Inflammatory macrophage (primary cell): ENCODE data around the gene GK.
"Not testable (repeated sequence)": the region's sequence is repeated elsewhere in the genome, so short reads cannot be mapped to it uniquely, and the experiment has no call there.

Experiments used
- DNase-seq, 2 donors: peaks; one replicate each; pipeline ENCODE4 v3.0.0-alpha.2; 2020 to 2022

Gene GK

GRCh38 chrX:30712214-30712613 lies 59.0 kb downstream of the GK start:
- no peak for DNase-seq

GRCh38 chrX:30713061-30713525 lies 59.9 kb downstream of the GK start:
- DNase-seq: peak; percentile 17 to 30

GRCh38 chrX:30714138-30714537 lies 60.9 kb downstream of the GK start:
- DNase-seq: no peak

GRCh38 chrX:30715976-30716375 lies 62.8 kb downstream of the GK start:
- DNase-seq: no peak

- DNase-seq: no peak
Measured at GRCh38 chrX:30733852-30734660, 80.8 kb downstream of the GK start.

GRCh38 chrX:30734782-30735181 lies 81.6 kb downstream of the GK start:
- no peak for DNase-seq

GRCh38 chrX:30735839-30736238 lies 82.6 kb downstream of the GK start:
- DNase-seq: peak; percentile 67 to 70

GRCh38 chrX:30741545-30741944 lies 88.3 kb downstream of the GK start:
- no peak for DNase-seq

GRCh38 chrX:30748342-30748960 lies 95.2 kb downstream of the GK start:
- DNase-seq: no peak

- DNase-seq: no peak
Measured at GRCh38 chrX:30751497-30751896, 98.3 kb downstream of the GK start.

- DNase-seq: no peak
Measured at GRCh38 chrX:30762755-30763154, 109.5 kb downstream of the GK start.

- DNase-seq: not testable (repeated sequence)
Measured at GRCh38 chrX:30773764-30774163, 120.5 kb downstream of the GK start.

GRCh38 chrX:30777575-30777974 lies 124.4 kb downstream of the GK start:
- DNase-seq: no peak

GRCh38 chrX:30779453-30780030 lies 126.3 kb downstream of the GK start:
- no peak for DNase-seq
